CD4-positive, alpha-beta T cell treated with Interleukin-17A for 4 hours (primary cell): Measurements from ENCODE around the gene NFKB1.
A peak's percentile ranks its signal among the peaks of the same experiment; 100 is the strongest.
"Not testable (repeated sequence)": the region's sequence is repeated elsewhere in the genome, so short reads cannot be mapped to it uniquely, and the experiment has no call there.

Experiments used
- DNase-seq: peaks from one replicate; pipeline ENCODE4 v3.0.0-alpha.2; 2020; ENCODE audit warnings: mixed read lengths

Gene NFKB1, protein sequence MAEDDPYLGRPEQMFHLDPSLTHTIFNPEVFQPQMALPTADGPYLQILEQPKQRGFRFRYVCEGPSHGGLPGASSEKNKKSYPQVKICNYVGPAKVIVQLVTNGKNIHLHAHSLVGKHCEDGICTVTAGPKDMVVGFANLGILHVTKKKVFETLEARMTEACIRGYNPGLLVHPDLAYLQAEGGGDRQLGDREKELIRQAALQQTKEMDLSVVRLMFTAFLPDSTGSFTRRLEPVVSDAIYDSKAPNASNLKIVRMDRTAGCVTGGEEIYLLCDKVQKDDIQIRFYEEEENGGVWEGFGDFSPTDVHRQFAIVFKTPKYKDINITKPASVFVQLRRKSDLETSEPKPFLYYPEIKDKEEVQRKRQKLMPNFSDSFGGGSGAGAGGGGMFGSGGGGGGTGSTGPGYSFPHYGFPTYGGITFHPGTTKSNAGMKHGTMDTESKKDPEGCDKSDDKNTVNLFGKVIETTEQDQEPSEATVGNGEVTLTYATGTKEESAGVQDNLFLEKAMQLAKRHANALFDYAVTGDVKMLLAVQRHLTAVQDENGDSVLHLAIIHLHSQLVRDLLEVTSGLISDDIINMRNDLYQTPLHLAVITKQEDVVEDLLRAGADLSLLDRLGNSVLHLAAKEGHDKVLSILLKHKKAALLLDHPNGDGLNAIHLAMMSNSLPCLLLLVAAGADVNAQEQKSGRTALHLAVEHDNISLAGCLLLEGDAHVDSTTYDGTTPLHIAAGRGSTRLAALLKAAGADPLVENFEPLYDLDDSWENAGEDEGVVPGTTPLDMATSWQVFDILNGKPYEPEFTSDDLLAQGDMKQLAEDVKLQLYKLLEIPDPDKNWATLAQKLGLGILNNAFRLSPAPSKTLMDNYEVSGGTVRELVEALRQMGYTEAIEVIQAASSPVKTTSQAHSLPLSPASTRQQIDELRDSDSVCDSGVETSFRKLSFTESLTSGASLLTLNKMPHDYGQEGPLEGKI

DNA sequence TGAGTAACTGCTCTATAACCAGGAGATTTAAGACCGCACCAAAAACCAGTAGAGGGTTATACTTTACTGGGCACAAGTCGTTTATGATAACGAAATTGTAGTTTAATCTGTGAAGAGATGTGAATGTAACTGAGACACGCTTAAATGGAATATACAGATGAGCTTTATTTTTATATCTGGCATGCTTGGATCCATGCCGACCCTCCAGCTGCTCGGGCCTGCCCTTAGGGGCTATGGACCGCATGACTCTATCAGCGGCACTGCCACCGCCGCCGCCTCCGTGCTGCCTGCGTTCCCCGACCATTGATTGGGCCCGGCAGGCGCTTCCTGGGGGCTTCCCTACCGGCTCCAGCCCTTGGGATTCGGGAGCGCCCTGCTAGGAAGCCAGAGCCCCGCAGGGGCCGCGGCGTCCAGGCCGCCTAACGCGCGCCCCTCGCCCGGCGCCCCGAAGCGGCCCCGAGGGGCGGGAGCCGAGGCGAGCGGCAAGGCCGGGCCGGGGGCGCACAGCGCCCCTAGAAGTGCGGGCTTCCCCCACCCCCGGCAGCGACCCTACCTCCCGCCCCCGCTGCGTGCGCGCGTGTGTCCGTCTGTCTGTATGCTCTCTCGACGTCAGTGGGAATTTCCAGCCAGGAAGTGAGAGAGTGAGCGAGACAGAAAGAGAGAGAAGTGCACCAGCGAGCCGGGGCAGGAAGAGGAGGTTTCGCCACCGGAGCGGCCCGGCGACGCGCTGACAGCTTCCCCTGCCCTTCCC, at the start of gene NFKB1:
Gene NFKB1, plus strand, starts transcription at position 664 of the 751 bp plus-strand sequence. CDS start 24,160 bp downstream, outside the sequence.
- peak; percentile 74 for DNase-seq

DNA sequence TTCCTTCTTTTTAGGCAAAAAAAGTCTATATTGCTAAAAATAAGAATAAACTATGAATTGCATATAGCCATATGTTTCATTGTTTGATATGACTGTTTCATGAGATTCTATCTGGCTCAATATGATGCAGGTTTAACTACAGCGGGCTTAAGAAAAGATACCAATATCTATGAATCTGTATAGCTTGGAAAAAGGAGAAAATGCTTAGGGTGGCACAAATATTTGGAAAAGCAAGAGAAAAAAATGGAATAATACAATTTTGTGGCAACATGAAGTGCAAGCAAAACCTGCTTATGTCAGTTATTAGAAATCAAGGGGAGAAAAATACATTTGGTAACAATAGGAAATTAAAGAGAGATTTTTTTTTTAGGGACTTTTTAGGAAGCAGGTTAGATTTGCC, 48.3 kb upstream of the NFKB1 start:
- no peak for DNase-seq

DNA sequence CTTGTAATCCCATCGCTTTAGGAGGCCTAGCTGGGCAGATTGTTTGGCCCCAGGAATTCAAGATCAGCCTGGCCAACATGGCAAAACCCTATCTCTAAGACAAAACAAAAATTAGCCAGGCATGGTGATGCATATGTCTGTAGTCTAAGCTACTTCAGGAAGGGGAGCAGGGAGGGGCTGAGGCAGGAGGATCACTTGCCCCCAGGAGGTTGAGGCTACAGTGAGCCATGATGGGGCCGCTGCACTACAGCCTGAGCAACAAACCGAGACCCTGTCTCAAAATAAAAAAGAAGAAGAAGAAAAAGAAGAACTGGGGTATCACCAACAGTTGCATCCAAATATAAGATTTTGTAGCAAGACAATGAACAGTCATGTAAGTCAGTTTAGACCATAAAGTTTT, 47.3 kb upstream of the NFKB1 start:
- DNase-seq, result no peak

DNA sequence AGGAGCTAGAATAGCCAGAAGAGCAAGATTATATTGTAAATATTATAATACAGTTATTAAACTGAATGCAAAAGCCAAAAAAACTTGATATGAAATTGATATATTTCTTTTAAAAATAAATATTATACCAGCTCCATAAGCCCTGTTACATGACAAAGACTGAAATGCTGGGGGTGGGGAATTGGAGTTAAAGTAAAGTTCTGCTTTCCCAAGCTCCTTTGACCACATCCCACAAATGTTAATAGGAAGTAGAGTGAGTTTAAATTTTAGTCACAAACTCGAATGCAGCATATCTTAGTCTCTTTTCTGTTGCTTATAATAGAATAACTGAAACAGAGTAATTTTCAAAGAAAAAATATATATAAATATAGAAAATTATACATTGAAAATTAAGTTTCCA, 46.9 kb upstream of the NFKB1 start:
- DNase-seq, result no peak

DNA sequence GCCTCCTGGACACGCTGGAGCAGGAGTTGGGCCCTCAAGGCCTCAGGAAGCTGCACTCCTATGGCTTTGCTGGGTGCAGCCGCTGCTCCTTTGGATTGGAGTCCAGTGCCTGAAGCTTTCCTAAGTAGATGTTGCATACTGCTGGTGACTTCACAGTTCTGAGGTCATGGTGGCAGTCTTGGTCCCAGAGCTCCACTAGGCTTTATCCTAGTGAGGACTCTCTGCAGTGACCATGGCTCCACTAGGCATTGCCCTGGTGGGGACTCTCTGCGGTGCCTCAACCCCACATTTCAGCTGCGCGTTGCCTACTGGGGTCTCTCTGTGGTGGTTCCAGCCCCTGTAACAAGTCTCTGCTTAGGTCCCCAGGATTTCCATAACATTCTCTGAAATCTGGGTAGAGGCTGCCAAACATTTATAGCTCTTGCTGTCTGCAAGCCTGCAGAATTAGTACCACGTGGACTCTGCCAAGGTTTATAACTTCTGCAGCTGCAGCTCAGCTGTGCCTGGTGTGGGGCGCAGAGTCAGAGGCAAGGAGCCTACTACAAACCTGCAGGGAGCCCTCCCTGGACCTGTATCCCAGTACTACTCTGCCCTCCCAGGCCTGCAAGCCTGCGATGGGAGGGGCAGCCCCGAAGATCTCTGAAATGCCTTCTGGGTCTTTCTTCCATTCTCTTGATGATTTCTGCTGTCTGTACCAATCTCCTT, 46.0 kb upstream of the NFKB1 start:
- DNase-seq, result no peak

DNA sequence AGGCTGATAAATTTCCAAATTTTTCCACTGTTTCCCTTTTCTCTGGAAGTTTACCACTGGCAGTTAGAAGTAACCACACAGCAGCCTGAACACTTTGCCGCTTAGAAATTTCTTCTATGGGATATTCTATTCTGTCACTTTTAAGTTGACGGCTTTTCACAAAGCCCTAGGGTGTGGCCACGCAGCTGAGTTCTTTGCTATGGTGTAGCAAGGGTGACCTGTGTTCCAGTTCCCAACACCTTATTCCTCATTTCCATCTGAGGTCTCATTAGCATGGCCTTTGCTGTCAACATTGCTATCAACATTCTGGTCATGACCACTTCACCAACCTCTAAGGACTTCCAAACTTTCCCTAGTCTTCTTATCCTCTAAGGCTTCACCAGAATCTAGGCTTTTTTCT, 45.4 kb upstream of the NFKB1 start:
- no peak for DNase-seq

DNA sequence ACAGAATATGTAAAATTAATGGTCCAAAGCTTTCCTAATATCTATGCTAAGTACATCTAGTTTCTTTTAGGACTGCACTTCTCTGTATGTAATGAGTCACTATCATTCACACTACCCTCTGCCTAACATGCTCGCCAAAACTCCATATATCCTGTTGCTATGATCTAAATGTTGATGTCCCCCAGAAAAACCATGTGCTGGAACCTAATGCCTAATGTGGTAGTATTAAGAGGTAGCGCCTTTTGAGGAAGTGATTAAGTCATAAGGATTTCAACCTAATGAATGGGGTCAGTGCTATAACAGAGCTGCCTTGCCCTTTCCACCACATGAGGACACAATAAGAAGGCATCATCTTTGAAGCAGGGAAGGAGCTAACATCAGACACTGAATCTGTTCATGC, 34.9 kb upstream of the NFKB1 start:
- DNase-seq, result no peak

DNA sequence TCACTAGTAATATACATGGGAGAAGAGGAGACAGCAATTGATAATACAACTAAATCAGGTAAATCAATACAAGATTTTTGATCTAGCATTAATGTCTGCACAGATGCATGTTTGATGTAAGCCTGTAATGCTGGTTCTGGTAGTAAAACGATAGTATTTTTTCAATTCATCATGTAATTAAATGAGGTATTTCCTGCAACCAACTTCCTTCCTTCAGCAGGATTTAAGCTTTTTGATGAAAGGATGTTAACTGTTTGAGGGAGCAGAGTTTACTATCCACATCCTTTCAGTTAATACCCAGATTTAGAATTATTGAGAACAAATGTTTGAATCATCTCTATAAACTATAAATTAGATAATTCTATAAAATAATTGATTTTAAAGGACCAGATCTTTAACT, 31.4 kb upstream of the NFKB1 start:
- DNase-seq, result no peak

DNA sequence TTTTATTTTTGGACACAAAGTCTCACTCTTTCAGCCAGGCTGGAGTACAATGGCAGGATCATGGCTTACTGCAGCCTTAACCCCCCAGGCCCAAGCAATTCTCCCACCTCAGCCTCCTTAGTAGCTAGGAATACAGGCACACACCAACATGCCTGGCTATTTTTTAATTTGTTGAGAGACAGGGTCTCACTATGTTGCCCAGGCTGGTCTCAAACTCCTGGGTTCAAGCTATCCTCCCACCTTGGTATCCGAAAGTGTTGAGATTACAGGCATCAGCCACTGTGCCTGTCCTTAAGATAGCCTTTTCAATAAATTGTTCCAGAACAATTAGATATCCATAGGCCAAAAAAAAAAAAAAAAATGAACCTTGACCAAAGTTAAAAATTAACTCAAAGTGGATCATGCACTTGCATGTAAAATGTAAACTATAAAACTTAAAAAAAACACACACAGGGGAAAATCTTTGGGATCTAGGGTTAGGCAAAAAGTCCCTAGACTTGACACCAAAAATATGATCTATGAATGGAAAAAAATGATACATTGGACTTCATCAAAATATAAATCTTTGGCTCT, 28.6 kb upstream of the NFKB1 start:
- no peak for DNase-seq

DNA sequence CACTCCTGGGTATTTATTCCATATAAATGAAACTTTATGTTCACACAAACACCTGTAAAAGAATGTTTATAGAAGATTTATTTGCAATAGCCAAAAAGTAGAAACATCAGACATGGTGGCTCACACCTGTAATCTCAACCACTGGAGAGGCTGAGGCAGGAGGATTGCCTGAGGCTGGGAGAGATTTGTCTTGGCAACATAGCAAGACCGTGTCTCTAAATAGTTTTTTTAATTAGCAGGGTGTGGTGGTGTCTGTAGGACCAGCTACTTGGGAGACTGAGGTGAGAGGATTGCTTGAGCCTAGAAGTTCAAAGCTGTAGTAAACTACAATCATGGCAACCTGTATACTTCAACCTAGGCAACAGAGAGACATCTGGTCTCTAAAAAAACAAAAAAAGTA, 27.7 kb upstream of the NFKB1 start:
- DNase-seq, result no peak

DNA sequence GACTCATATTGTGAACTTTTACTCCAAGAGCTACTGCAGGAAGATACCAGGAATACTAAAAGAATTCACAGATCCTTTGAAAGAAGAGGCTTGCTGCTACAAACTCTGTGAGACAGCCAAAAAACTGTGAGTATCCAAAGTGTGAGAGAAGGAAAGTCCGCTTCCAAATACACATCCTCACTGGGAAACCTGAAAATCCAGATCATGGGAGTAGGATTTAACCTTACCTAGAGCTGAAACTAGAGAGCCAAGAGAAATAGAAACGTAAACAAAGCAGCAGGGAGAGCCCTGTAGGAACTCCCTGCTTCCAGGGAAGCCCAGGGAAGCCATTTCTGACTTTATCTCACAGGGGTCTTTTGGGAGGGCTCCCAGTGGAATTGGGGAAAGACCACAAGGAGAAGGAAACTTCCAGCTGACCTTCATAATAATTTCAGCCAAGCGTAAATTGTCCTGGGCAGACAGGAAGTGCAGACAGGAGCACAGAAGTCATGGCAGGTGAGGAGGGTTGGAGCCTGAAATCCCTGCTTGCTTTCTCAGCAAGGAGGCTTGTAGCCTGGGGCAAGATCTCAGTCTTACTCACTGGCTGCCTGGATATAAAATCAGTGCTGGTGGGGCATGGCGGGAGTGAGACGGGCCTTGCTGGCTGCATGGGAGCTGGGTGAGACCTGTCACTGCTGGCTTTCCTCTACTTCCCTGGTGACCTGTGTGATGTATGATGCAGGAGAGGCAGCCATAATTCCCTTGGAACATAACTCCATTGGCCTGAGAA, 26.2 kb upstream of the NFKB1 start:
- no peak for DNase-seq

DNA sequence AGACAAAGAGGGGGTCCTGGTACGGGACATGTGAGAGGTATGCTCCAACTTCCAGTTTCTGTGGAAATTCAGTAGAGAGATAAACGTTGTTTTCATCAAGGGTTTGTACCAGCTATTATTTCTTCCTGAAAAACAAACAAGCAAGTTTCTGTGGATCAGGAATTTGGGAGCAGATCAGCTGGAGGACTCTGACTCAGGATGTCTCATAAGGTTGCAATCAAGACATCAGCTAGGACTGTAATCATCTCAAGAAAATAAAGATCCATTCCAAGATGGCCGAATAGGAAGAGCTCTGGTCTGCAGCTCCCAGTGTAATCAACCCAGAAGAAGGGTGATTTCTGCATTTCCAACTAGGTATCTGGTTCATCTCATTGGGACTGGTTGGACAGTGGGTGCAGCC, 23.5 kb upstream of the NFKB1 start:
- no peak for DNase-seq

DNA sequence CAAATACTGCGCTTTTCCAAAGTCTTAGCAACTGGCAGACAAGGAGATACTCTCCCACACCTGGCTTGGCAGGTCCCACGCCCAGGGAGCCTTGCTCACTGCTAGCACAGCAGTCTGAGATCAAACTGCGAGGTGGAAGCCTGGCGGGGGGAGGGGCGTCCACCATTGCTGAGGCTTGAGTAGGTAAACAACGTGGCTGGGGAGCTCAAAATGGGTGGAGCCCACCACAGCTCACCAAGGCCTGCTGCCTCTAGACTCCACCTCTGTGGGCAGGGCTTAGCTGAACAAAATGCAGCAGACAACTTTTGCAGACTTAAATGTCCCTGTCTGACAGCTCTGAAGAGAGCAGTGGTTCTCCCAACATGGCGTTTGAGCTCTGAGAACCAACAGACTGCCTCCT, 23.0 kb upstream of the NFKB1 start:
- DNase-seq, result no peak

DNA sequence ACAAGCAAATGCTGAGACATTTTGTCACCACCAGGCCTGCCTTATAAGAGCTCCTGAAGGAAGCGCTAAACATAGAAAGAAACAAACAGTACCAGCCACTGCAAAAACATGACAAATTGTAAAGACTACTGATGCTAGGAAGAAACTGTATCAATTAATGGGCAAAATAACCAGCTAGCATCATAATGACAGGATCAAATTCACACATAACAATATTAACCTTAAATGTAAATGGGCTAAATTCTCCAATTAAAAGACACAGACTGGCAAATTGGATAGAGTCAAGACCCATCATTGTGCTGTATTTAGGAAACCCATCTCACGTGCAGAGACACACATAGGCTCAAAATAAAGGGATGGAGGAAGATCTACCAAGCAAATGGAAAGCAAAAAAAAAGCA, 21.3 kb upstream of the NFKB1 start:
- DNase-seq, result not testable (repeated sequence)

DNA sequence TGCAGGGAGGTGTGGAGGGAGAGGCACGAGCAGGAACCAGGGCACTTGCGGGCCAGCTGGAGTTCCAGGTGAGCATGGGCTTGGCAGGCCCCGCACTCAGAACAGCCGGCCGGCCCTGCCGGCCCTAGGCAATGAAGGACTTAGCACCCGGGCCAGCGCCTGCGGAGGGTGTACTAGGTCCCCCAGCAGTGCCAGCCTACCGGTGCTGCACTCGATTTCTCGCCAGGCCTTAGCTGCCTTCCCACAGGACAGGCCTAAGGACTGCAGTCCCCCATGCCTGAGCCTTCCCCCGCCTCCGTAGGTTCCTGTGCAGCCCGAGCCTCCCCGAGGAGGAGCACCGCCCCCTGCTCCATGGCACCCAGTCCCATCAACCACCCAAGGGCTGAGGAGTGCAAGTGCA, 18.0 kb upstream of the NFKB1 start:
- DNase-seq, result no peak

DNA sequence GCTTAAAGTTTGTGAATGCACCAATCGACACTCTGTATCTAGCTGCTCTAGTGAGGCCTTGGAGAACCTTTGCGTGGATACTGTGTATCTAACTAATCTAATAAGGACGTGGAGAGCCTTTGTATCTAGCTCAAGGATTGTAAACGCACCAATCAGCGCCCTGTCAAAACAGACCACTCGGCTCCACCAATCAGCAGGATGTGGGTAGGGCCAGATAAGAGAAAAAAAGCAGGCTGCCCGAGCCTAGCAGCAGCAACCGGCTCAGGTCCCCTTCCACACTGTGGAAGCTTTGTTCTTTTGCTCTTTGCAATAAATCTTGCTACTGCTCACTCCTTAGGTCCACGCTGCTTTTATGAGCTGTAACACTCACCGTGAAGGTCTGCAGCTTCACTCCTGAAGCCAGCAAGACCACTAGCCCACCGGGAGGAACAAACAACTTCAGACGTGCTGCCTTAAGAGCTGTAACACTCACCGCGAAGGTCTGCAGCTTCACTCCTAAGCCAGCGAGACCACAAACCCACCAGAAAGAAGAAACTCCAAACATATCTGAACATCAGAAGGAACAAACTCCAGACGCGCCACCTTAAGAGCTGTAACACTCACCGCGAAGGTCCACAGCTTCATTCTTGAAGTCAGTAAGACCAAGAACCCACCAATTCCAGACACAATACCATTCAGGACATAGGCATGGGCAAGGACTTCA, 17.0 kb upstream of the NFKB1 start:
- DNase-seq, result not testable (repeated sequence)

DNA sequence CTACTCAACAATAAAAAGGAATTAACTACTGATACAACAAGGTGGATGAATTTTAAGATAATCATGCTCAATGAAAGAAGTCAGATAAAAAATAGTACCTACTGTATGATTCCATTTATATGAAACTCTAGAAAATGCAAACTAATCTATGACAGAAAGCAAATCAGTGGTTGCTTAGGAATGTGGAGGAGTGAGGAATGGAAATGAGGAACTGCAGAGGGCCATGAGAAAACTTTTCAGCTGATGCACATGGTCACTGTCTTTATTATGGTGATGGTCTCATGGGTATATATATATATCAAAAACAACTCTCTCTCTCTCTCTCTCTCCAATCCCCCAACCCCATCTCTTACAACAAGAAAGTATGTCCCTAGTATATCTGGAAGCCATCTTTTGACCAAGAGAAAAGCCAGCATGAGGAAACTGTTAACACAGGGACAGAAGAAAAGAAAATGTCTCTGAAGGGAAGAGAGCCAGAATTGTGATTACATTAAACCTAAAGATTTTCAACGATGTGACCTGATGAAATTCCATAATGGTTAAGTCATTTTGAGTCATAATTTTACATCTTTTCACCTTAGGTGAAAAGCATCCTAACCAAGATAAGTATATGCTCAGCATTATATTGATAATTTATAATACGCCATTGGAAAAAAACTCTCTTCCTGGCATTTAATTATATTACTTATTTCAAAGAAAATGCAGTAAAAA, 8.5 kb upstream of the NFKB1 start:
- DNase-seq, result no peak

DNA sequence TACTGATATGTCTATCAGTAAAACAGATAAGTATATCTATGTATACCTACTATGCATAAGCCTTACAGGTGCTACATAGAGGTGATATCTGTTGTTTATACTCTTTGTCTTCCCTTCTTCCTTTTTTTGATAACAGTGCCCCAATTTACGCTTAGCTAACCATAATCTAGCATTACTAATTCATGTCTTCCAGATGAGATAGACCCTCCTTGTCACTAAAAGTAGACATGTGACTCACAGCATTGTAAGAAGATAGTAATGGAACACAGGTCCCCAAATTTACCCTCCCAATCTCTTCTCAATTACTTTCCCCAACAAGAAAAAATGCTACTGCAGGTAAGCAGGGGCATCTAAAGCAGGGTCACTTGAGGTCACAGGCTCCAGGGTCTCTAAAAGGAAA, 7.9 kb upstream of the NFKB1 start:
- DNase-seq, result no peak

DNA sequence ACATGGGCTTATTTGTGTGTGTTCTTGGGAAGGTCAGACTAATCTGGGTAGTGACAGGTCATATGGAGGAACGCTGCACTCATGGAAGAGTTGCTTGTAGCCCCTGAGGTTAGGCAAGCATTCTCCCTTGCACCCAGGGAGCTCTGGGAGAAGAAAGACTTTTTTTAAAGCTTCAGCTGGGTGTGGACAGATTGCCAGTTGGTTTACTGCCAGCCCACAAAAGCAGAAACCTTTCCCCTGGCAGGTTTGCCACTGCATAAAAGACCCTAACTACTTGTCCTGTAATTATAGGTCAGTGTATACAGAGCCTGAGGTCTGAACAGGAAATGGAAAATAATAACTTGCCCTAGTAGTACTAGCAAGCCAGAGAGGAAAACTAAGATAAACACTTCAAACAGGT, 7.4 kb upstream of the NFKB1 start:
- DNase-seq, result no peak

DNA sequence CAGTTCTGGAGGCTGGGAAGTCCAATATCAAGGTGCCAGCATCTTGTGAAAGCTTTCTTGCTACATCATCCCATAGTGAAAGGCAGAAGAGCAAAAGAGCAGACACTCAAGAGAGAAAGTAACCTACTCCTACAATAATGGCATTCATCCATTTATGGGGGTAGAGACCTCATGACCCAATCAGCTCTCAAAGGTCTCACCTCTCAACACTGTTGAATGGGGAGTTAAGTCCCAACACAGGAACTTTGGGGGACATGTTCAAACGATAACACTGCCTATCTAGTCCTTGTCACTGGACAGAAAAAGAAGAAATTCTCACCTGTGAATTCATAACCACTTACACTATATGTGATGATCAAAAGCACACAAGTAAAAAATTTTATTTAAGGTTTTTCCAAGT, 6.6 kb upstream of the NFKB1 start:
- no peak for DNase-seq
